K562 (cell line): Measurements from ENCODE around the gene HSD3B7. TPM values are rescaled to one million over a fixed set of nuclear protein-coding genes. Genes with fewer than 3 reads are reported as not detected.
A peak's percentile ranks its signal among the peaks of the same experiment; 100 is the strongest.

Source experiments
- BCLAF1 ChIP-seq, 2 experiments: fragments of 450-650 bp in 1 of 2; IDR thresholded peaks; 2 replicates each; pipeline ENCODE4 v1.6.1; 2011 to 2017; ENCODE audit warnings: low read depth in 2 of 2, antibody characterized with exemption in 1 of 2, borderline replicate concordance in 1 of 2, low read length in 1 of 2, mild to moderate bottlenecking in 1 of 2, mixed read lengths in 1 of 2; ENCODE audit not compliant: control insufficient read depth in 1 of 2
- DACH1 ChIP-seq: fragments of 450-650 bp; IDR thresholded peaks from 2 replicates; pipeline ENCODE4 v1.6.1; 2018; ENCODE audit not compliant: partially characterized antibody
- E2F3 ChIP-seq: fragments of 250-450 bp; sonication (Bioruptor Pico); IDR thresholded peaks from 2 replicates; pipeline ENCODE4 v1.4.0; 2020; ENCODE audit warnings: mild to moderate bottlenecking
- E2F6 ChIP-seq, 2 experiments: IDR thresholded peaks; 2 replicates each; pipeline ENCODE4 v1.6.1; 2011; ENCODE audit warnings: borderline replicate concordance in 1 of 2, control low read depth in 1 of 2, low read depth in 1 of 2, low read length in 1 of 2, mild to moderate bottlenecking in 1 of 2, mixed read lengths in 1 of 2, moderate library complexity in 1 of 2; ENCODE audit not compliant: insufficient read depth in 1 of 2, insufficient read length in 1 of 2, poor library complexity in 1 of 2, severe bottlenecking in 1 of 2; ENCODE audit errors: extremely low read depth in 1 of 2
- FOXK2 ChIP-seq, 2 experiments: fragments of 450-650 bp; IDR thresholded peaks in 1 of 2; conservative IDR thresholded peaks in 1 of 2; 2 replicates each; pipeline ENCODE4 v1.6.1; 2016; ENCODE audit warnings: low read depth in 2 of 2, mild to moderate bottlenecking in 1 of 2
- KAT2B ChIP-seq: IDR thresholded peaks from one replicate; pipeline ENCODE4 v1.6.1; 2012; ENCODE audit warnings: low read depth, mild to moderate bottlenecking, control low read depth, inconsistent platforms, low read length, moderate library complexity
- MTA1 ChIP-seq: fragments of 450-650 bp; IDR thresholded peaks from 2 replicates; pipeline ENCODE4 v1.6.1; 2017; ENCODE audit warnings: borderline replicate concordance
- NFRKB ChIP-seq: fragments of 450-650 bp; IDR thresholded peaks from 2 replicates; pipeline ENCODE4 v1.6.1; 2016; ENCODE audit warnings: low read depth
- RERE ChIP-seq: sonication (generic); formaldehyde crosslinking; IDR thresholded peaks from 2 replicates; pipeline ENCODE4 v1.8.0; 2023; ENCODE audit warnings: missing genetic modification reagents, mild to moderate bottlenecking, borderline replicate concordance
- SREBF1 ChIP-seq: fragments of 150-350 bp; IDR thresholded peaks from 2 replicates; pipeline ENCODE4 v1.6.1; 2014; ENCODE audit warnings: antibody characterized with exemption, low read depth, low read length, borderline replicate concordance
- TAL1 ChIP-seq: fragments of 450-650 bp; IDR thresholded peaks from 2 replicates; pipeline ENCODE4 v1.6.1; 2016; ENCODE audit warnings: mild to moderate bottlenecking
- TCF7 ChIP-seq: sonication (generic); IDR thresholded peaks from 2 replicates; pipeline ENCODE4 v1.6.1; 2016; ENCODE audit warnings: antibody characterized with exemption, borderline replicate concordance
- TRIM28 ChIP-seq: fragments of 450-650 bp; IDR thresholded peaks from 2 replicates; pipeline ENCODE4 v1.6.1; 2017
- ZEB2 ChIP-seq: fragments of 450-650 bp; IDR thresholded peaks from 2 replicates; pipeline ENCODE4 v1.6.1; 2016
- ZNF253 ChIP-seq: fragments of 250-450 bp; sonication (Bioruptor Pico); conservative IDR thresholded peaks from 2 replicates; pipeline ENCODE4 v1.6.1; 2021; ENCODE audit warnings: mild to moderate bottlenecking
- ZNF347 ChIP-seq: fragments of 450-650 bp; formaldehyde crosslinking; IDR thresholded peaks from 2 replicates; pipeline ENCODE4 v1.4.0; 2020; ENCODE audit warnings: low read depth, mild to moderate bottlenecking, moderate library complexity
- ZNF695 ChIP-seq: fragments of 450-650 bp; formaldehyde crosslinking; IDR thresholded peaks from 2 replicates; pipeline ENCODE4 v1.4.0; 2020; ENCODE audit warnings: mild to moderate bottlenecking, moderate library complexity
- polyA plus RNA-seq, 8 experiments: library from polyadenylated mRNA; depleted of rRNA in 4 of 8; stranded (reverse) in 5 of 8; unstranded in 3 of 8; fragments of >200 nt; fragmentation: Nextera tagmentation in 2 of 8; fragmentation: Illumina TruSeq in 1 of 8; extraction: Ambion mirVana in 2 of 8; extraction: Trizol in 1 of 8; gene quantifications; 2 replicates each; pipeline versions ENCODE4 v1.2.1 to v1.2.3, GENCODE V29; 2011 to 2014; ENCODE audit warnings: inconsistent platforms in 1 of 8, missing spikeins in 1 of 8
- total RNA-seq, 7 experiments: library from RNA; depleted of rRNA in 6 of 7; stranded (reverse); fragments of >200 nt in 6 of 7; fragmentation: Illumina TruSeq in 2 of 7; extraction: Trizol in 2 of 7; gene quantifications; 2 replicates each; pipeline versions ENCODE4 v1.2.1 to v1.2.3, GENCODE V29; 2011 to 2021; ENCODE audit warnings: low replicate concordance in 1 of 7

The HSD3B7 gene
- total and polyA plus RNA-seq, 9 of the 15 experiments (the other 6 are each of a cell fraction or from before 2014, with no cell fraction given): 5.4 to 49.1 (median 23.0) TPM

GRCh38 chr16:30985401-30986128, 558 bp downstream of the HSD3B7 start (continued):
- TF ChIP-seq BCLAF1 (IDR thresholded peaks at IDR 0.05; ENCODE audit: borderline replicate concordance in 1 of 2, control insufficient read depth in 1 of 2, low read depth in 2 of 2, low read length in 1 of 2) (no peak), E2F6 (IDR thresholded peaks at IDR 0.05; ENCODE audit: borderline replicate concordance in 1 of 2, extremely low read depth in 1 of 2, insufficient read depth in 1 of 2, insufficient read length in 1 of 2, low read depth in 1 of 2, low read length in 1 of 2, poor library complexity in 1 of 2, severe bottlenecking in 1 of 2) (peak in 1 of 2 experiments; percentile 13), DACH1 (no peak), TCF7 (no peak), ZEB2 (0 out of 2 replicates have a peak, but pooled peaks have one; percentile 40), E2F3 (CRISPR knock-in tag) (no peak), SREBF1 (no peak), ZNF253 (no peak), TRIM28 (no peak), NFRKB (peak; percentile 58; the same call in 1 of the 2 replicates), ZNF695 (CRISPR knock-in tag) (no peak), MTA1 (no peak), RERE (CRISPR knock-in tag) (no peak), FOXK2 (conservative IDR thresholded peaks at IDR 0.05 in 1 of 2, IDR thresholded peaks at IDR 0.05 in 1 of 2; ENCODE audit: low read depth in 2 of 2) (no peak), KAT2B (no peak), TAL1 (no peak), ZNF347 (CRISPR knock-in tag) (no peak)
